Measurements from ENCODE around the gene GAK.
"Not testable (repeated sequence)": the region's sequence is repeated elsewhere in the genome, so short reads cannot be mapped to it uniquely, and the experiment has no call there.

The GAK gene

GRCh38 chr4:926538-926937 lies 5.6 kb downstream of the GAK start:
- no peak for DNase-seq (ENCODE audit: low read depth)

GRCh38 chr4:925771-926500 lies 6.2 kb downstream of the GAK start:
- no peak for DNase-seq (ENCODE audit: low read depth)

- no peak for DNase-seq (ENCODE audit: low read depth)
Observed at GRCh38 chr4:925171-925570, 6.9 kb downstream of the GAK start.

GRCh38 chr4:924107-925096 lies 7.7 kb downstream of the GAK start:
- no peak for DNase-seq (ENCODE audit: low read depth)

GRCh38 chr4:921830-922331 lies 10.2 kb downstream of the GAK start:
- no peak for DNase-seq (ENCODE audit: low read depth)

- not testable (repeated sequence) for DNase-seq (ENCODE audit: low read depth)
Observed at GRCh38 chr4:919004-919680, 13.0 kb downstream of the GAK start.

GRCh38 chr4:918591-918990 lies 13.5 kb downstream of the GAK start:
- not testable (repeated sequence) for DNase-seq (ENCODE audit: low read depth)

- DNase-seq (ENCODE audit: low read depth), result no peak
Observed at GRCh38 chr4:917992-918391, 14.1 kb downstream of the GAK start.

- no peak for DNase-seq (ENCODE audit: low read depth)
Observed at GRCh38 chr4:917466-917865, 14.7 kb downstream of the GAK start.

- no peak for DNase-seq (ENCODE audit: low read depth)
Observed at GRCh38 chr4:915595-915994, 16.5 kb downstream of the GAK start.

GRCh38 chr4:915041-915474 lies 17.1 kb downstream of the GAK start:
- DNase-seq (ENCODE audit: low read depth), result no peak

GRCh38 chr4:914531-914930 lies 17.6 kb downstream of the GAK start:
- DNase-seq (ENCODE audit: low read depth), result no peak

GRCh38 chr4:913280-913618 lies 18.9 kb downstream of the GAK start:
- no peak for DNase-seq (ENCODE audit: low read depth)

GRCh38 chr4:912548-913279 lies 19.4 kb downstream of the GAK start:
- no peak for DNase-seq (ENCODE audit: low read depth)

GRCh38 chr4:911871-912490 lies 20.1 kb downstream of the GAK start:
- DNase-seq (ENCODE audit: low read depth), result no peak

- DNase-seq (ENCODE audit: low read depth), result no peak
Observed at GRCh38 chr4:911221-911751, 20.8 kb downstream of the GAK start.

- no peak for DNase-seq (ENCODE audit: low read depth)
Observed at GRCh38 chr4:910366-911091, 21.6 kb downstream of the GAK start.

- DNase-seq (ENCODE audit: low read depth), result no peak
Observed at GRCh38 chr4:909821-910220, 22.3 kb downstream of the GAK start.

- DNase-seq (ENCODE audit: low read depth), result no peak
Observed at GRCh38 chr4:909131-909571, 23.0 kb downstream of the GAK start.
